HCT116 (cell line): ENCODE data around the gene ARL6IP6.

ENCODE experiments used
- CTCF ChIP-seq, 3 experiments: fragments of 200-600 bp in 1 of 3; sonication (generic) in 1 of 3; IDR thresholded peaks in 2 of 3; conservative IDR thresholded peaks in 1 of 3; 2 replicates each; pipeline ENCODE4 v1.5.1; 2012 to 2017; ENCODE audit warnings: low read depth in 2 of 3, low read length in 2 of 3, antibody characterized with exemption in 1 of 3, borderline replicate concordance in 1 of 3, control low read depth in 1 of 3, mild to moderate bottlenecking in 1 of 3, mixed read lengths in 1 of 3, mixed run types in 1 of 3, moderate library complexity in 1 of 3; ENCODE audit not compliant: insufficient read depth in 1 of 3
- ELF1 ChIP-seq: IDR thresholded peaks from 2 replicates; pipeline ENCODE4 v1.6.1; 2012; ENCODE audit warnings: low read depth, borderline replicate concordance
- EZH2 ChIP-seq: fragments of 200-600 bp; sonication (generic); IDR thresholded peaks from 2 replicates; pipeline ENCODE4 v1.6.1; 2017; ENCODE audit warnings: antibody characterized with exemption, mixed run types
- EZH2phosphoT487 ChIP-seq: fragments of 200-600 bp; IDR thresholded peaks from 2 replicates; pipeline ENCODE4 v1.6.1; 2018; ENCODE audit warnings: antibody characterized with exemption, borderline replicate concordance
- JUND ChIP-seq: IDR thresholded peaks from 2 replicates; pipeline ENCODE4 v1.6.1; 2012
- POLR2A ChIP-seq: IDR thresholded peaks from 2 replicates; pipeline ENCODE4 v1.7.0; 2011; ENCODE audit warnings: borderline replicate concordance; ENCODE audit not compliant: insufficient read depth, insufficient read length; ENCODE audit errors: extremely low read depth
- POLR2AphosphoS5 ChIP-seq: IDR thresholded peaks from 2 replicates; pipeline ENCODE4 v1.6.1; 2011; ENCODE audit warnings: mild to moderate bottlenecking, low read depth, low read length, moderate library complexity
- RAD21 ChIP-seq: IDR thresholded peaks from 2 replicates; pipeline ENCODE4 v1.6.1; 2012; ENCODE audit warnings: low read depth, mild to moderate bottlenecking
- SIN3A ChIP-seq: IDR thresholded peaks from 2 replicates; pipeline ENCODE4 v1.6.1; 2012; ENCODE audit warnings: low read depth
- SRF ChIP-seq: IDR thresholded peaks from 2 replicates; pipeline ENCODE4 v1.6.1; 2012; ENCODE audit warnings: low read depth
- YY1 ChIP-seq: IDR thresholded peaks from 2 replicates; pipeline ENCODE4 v1.6.1; 2011; ENCODE audit warnings: low read length, low read depth, moderate library complexity, mild to moderate bottlenecking; ENCODE audit not compliant: insufficient replicate concordance; ENCODE audit errors: extremely low read depth
- TF ChIP-seq, protein P1 (sequence below): IDR thresholded peaks from 2 replicates; pipeline ENCODE4 v1.6.1; 2012; ENCODE audit warnings: low read depth
- TF ChIP-seq, protein P2 (sequence below): IDR thresholded peaks from 2 replicates; pipeline ENCODE4 v1.6.1; 2012

DNA sequence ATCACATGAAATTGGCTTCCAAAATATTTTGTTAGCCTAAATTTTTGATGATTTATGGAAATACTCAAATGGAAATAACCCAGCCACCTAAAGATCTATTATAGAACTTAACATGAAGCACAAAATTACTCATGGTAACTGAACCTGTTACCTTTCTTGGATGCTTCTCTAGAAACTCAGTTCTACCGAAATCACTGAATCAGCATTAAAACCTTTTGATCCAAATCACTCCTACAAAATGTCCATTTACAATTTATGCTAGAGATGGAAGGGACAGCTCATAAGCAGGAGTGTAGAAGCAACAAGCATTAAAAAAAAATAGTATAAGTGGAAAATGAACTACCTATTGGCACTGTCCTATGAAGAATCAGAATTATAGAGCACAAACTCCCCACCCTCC, 3.3 kb upstream of the ARL6IP6 start:
- no peak for TF ChIP-seq YY1
- no peak for TF ChIP-seq CTCF (IDR thresholded peaks at IDR 0.05 in 2 of 3, conservative IDR thresholded peaks at IDR 0.05 in 1 of 3; ENCODE audit: borderline replicate concordance in 1 of 3, insufficient read depth in 1 of 3, low read depth in 2 of 3, low read length in 2 of 3)
- no peak for TF ChIP-seq POLR2A
- TF ChIP-seq SIN3A: no peak
- TF ChIP-seq JUND: no peak
- no peak for TF ChIP-seq POLR2AphosphoS5
- no peak for TF ChIP-seq EZH2
- TF ChIP-seq, protein P1, sequence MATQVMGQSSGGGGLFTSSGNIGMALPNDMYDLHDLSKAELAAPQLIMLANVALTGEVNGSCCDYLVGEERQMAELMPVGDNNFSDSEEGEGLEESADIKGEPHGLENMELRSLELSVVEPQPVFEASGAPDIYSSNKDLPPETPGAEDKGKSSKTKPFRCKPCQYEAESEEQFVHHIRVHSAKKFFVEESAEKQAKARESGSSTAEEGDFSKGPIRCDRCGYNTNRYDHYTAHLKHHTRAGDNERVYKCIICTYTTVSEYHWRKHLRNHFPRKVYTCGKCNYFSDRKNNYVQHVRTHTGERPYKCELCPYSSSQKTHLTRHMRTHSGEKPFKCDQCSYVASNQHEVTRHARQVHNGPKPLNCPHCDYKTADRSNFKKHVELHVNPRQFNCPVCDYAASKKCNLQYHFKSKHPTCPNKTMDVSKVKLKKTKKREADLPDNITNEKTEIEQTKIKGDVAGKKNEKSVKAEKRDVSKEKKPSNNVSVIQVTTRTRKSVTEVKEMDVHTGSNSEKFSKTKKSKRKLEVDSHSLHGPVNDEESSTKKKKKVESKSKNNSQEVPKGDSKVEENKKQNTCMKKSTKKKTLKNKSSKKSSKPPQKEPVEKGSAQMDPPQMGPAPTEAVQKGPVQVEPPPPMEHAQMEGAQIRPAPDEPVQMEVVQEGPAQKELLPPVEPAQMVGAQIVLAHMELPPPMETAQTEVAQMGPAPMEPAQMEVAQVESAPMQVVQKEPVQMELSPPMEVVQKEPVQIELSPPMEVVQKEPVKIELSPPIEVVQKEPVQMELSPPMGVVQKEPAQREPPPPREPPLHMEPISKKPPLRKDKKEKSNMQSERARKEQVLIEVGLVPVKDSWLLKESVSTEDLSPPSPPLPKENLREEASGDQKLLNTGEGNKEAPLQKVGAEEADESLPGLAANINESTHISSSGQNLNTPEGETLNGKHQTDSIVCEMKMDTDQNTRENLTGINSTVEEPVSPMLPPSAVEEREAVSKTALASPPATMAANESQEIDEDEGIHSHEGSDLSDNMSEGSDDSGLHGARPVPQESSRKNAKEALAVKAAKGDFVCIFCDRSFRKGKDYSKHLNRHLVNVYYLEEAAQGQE: no peak
- TF ChIP-seq ELF1: no peak
- TF ChIP-seq, protein P2, sequence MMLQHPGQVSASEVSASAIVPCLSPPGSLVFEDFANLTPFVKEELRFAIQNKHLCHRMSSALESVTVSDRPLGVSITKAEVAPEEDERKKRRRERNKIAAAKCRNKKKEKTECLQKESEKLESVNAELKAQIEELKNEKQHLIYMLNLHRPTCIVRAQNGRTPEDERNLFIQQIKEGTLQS: no peak
- TF ChIP-seq RAD21: no peak
- TF ChIP-seq SRF: no peak
- no peak for TF ChIP-seq EZH2phosphoT487
